Endothelial cell of umbilical vein (primary cell): Measurements from ENCODE around the gene FRS2. TPM values are rescaled to one million over a fixed set of nuclear protein-coding genes. Genes with fewer than 3 reads are reported as not detected.

Experiments
- BruUV-seq: library from RNA; stranded (reverse); fragments of 400-500 nt; replicated peaks from 2 replicates; lab custom pipeline; 2021; lab: Mats Ljungman, UMichigan
- CTCF ChIA-PET: fragments of 300-600, 350-600 bp; sonication (Branson Sonifier 250); formaldehyde crosslinking; loops from one replicate; lab custom pipeline; 2021; ENCODE audit warnings: antibody characterized with exemption, inconsistent platforms; lab: Charles Lee
- POLR2A ChIA-PET: fragments of 300-600, 350-600 bp; sonication (Branson Sonifier 250); formaldehyde crosslinking; loops from one replicate; lab custom pipeline; 2021; ENCODE audit warnings: antibody characterized with exemption, inconsistent platforms; lab: Charles Lee
- DNase-seq: peaks from one replicate; pipeline ENCODE4 v3.0.0-alpha.2; 2011; ENCODE audit warnings: low read depth, low spot score
- FAIRE-seq: peaks from 2 replicates; lab custom pipeline; 2011; peaks lifted over from hg19 to GRCh38; lab: Jason Lieb, UNC
- H2AFZ ChIP-seq: 2 replicates; pipeline ENCODE4 v1.6.0; 2012; ENCODE audit warnings: low read depth, low read length, control low read depth, inconsistent platforms
- H3K27ac ChIP-seq: 2 replicates; pipeline ENCODE4 v1.5.1; 2011; ENCODE audit warnings: low read depth, mild to moderate bottlenecking, control low read depth, low read length, moderate library complexity; ENCODE audit not compliant: insufficient read depth
- H3K27me3 ChIP-seq, 2 experiments: 2 replicates each; pipeline versions ENCODE4 v1.6.0 to v1.6.1; 2011; ENCODE audit warnings: low read length in 2 of 2, mixed read lengths in 1 of 2; ENCODE audit not compliant: control insufficient read depth in 2 of 2, insufficient read depth in 2 of 2
- H3K36me3 ChIP-seq, 2 experiments: 2 replicates in 1 of 2; 3 replicates in 1 of 2; pipeline ENCODE4 v1.5.1; 2011; ENCODE audit warnings: low read length in 2 of 2, mild to moderate bottlenecking in 1 of 2, moderate library complexity in 1 of 2; ENCODE audit not compliant: control insufficient read depth in 2 of 2, insufficient read depth in 2 of 2; ENCODE audit errors: extremely low read depth in 1 of 2
- H3K4me1 ChIP-seq: 3 replicates; pipeline ENCODE4 v1.5.1; 2011; ENCODE audit warnings: mild to moderate bottlenecking, low read length; ENCODE audit not compliant: control insufficient read depth, insufficient read depth; ENCODE audit errors: extremely low read depth
- H3K4me2 ChIP-seq: 2 replicates; pipeline ENCODE4 v1.6.1; 2011; ENCODE audit warnings: low read length, control low read depth, mixed read lengths; ENCODE audit not compliant: insufficient read depth
- H3K4me3 ChIP-seq, 3 experiments: fragments of 200-600 bp in 1 of 3; sonication (generic), shearing (Covaris generic) in 1 of 3; replicated peaks in 1 of 3; 2 replicates each; pipeline ENCODE4 v1.5.1; 2011 to 2016; ENCODE audit warnings: control low read depth in 3 of 3, low read length in 3 of 3, mild to moderate bottlenecking in 2 of 3, inconsistent platforms in 1 of 3, low read depth in 1 of 3, moderate library complexity in 1 of 3; ENCODE audit not compliant: insufficient read depth in 1 of 3
- H3K79me2 ChIP-seq: 2 replicates; pipeline ENCODE4 v1.6.0; 2012; ENCODE audit warnings: low read length, inconsistent platforms; ENCODE audit not compliant: control insufficient read depth, insufficient read depth
- H3K9ac ChIP-seq: replicated peaks from 2 replicates; pipeline ENCODE3; 2011; ENCODE audit warnings: low read length, control low read depth; ENCODE audit not compliant: insufficient read depth; ENCODE audit errors: extremely low read depth
- H3K9me1 ChIP-seq: replicated peaks from 3 replicates; pipeline ENCODE4 v1.6.0; 2011; ENCODE audit warnings: mild to moderate bottlenecking, low read length; ENCODE audit not compliant: control insufficient read depth, insufficient read depth; ENCODE audit errors: extremely low read depth
- H3K9me3 ChIP-seq: replicated peaks from 2 replicates; pipeline ENCODE4 v1.5.1; 2012; ENCODE audit warnings: low read length, inconsistent platforms; ENCODE audit not compliant: control insufficient read depth, insufficient read depth
- H4K20me1 ChIP-seq: replicated peaks from 2 replicates; pipeline ENCODE3; 2011; ENCODE audit warnings: mild to moderate bottlenecking, low read length; ENCODE audit not compliant: control insufficient read depth, insufficient read depth; ENCODE audit errors: extremely low read depth
- CTCF ChIP-seq, 2 donors: IDR thresholded peaks; 1 replicate in 1 of 2; 2 replicates in 1 of 2; pipeline ENCODE4 v1.5.1; 2011; ENCODE audit warnings: low read length in 2 of 2, mild to moderate bottlenecking in 2 of 2, moderate library complexity in 2 of 2, control low read depth in 1 of 2, inconsistent platforms in 1 of 2, low read depth in 1 of 2; ENCODE audit not compliant: insufficient read depth in 1 of 2; ENCODE audit errors: extremely low read depth in 1 of 2
- EZH2 ChIP-seq: IDR thresholded peaks from 2 replicates; pipeline ENCODE4 v1.6.1; 2012; ENCODE audit warnings: borderline replicate concordance, low read depth, mild to moderate bottlenecking, moderate library complexity, low read length, inconsistent platforms; ENCODE audit not compliant: severe bottlenecking
- FOS ChIP-seq: IDR thresholded peaks from 2 replicates; pipeline ENCODE4 v1.6.1; 2011; ENCODE audit warnings: mild to moderate bottlenecking, low read length, moderate library complexity, borderline replicate concordance; ENCODE audit not compliant: insufficient read depth
- GATA2 ChIP-seq: IDR thresholded peaks from 2 replicates; pipeline ENCODE4 v1.7.0; 2011; ENCODE audit warnings: low read depth, mild to moderate bottlenecking, moderate library complexity, mixed read lengths, low read length; ENCODE audit not compliant: insufficient read length, insufficient read depth
- JUN ChIP-seq: IDR thresholded peaks from 2 replicates; pipeline ENCODE4 v1.6.1; 2011; ENCODE audit warnings: borderline replicate concordance, low read depth; ENCODE audit not compliant: insufficient read length, insufficient read depth
- MAX ChIP-seq: IDR thresholded peaks from 2 replicates; pipeline ENCODE4 v1.6.1; 2011; ENCODE audit not compliant: insufficient read depth, insufficient read length
- MYC ChIP-seq: IDR thresholded peaks from one replicate; pipeline ENCODE4 v1.6.1; 2011; ENCODE audit warnings: mild to moderate bottlenecking, low read depth, low read length
- POLR2A ChIP-seq: IDR thresholded peaks from 2 replicates; pipeline ENCODE4 v1.6.1; 2012; ENCODE audit warnings: low read depth, mild to moderate bottlenecking, control low read depth, low read length
- POLR2AphosphoS5 ChIP-seq: IDR thresholded peaks from 2 replicates; pipeline ENCODE4 v1.6.1; 2012; ENCODE audit warnings: low read depth, mild to moderate bottlenecking, control low read depth, low read length, moderate library complexity; ENCODE audit not compliant: insufficient read depth
- dilution Hi-C: fragments of 300-500 bp; cut with MboI; formaldehyde crosslinking; loops from one replicate; pipeline ENCODE4 v1.15.0; 2019; ENCODE audit warnings: low sequenced_read_pairs; ENCODE audit not compliant: extremely low pct_ligation_motif_present
- intact Hi-C: fragments of 100-400 bp; cut with micrococcal nuclease; formaldehyde crosslinking; loops from one replicate; pipeline ENCODE4 v1.10.0; 2022
- polyA plus RNA-seq, 4 experiments: library from polyadenylated mRNA; depleted of rRNA in 3 of 4; stranded (reverse) in 3 of 4; unstranded in 1 of 4; fragments of >200 nt; gene quantifications; 2 replicates each; pipeline versions ENCODE4 v1.2.1 to v1.2.3, GENCODE V29; 2011 to 2012; ENCODE audit warnings: missing spikeins in 1 of 4
- total RNA-seq: library from RNA; stranded (reverse); gene quantifications from 2 replicates; pipeline ENCODE4 v1.2.3, GENCODE V29; 2021

FRS2 gene
- total and polyA plus RNA-seq, 2 donors (not counting 3 experiments of a cell fraction or from before 2014, with no cell fraction given): 6.3 to 15.5 TPM

- H3K79me2 ChIP-seq: no peaks in the 10 kb centered on the region
- no peaks in the 10 kb centered on the region for H3K9me3 ChIP-seq
- H2AFZ ChIP-seq: no peak overlapping the region
- H3K27ac ChIP-seq: no peak overlapping the region
- intact Hi-C loops: no loop called here
- no peak for DNase-seq
- dilution Hi-C loops: no loop called here
- no peaks in the 10 kb centered on the region for H3K36me3 ChIP-seq
- H3K4me2 ChIP-seq: no peak overlapping the region
- no peak overlapping the region for H3K9ac ChIP-seq
- no peak overlapping the region for H3K4me3 ChIP-seq
- no peak for FAIRE-seq
- CTCF ChIA-PET: no interaction called here
- H3K27me3 ChIP-seq: no peaks in the 10 kb centered on the region
- H4K20me1 ChIP-seq: no peaks in the 10 kb centered on the region
- no peak for TF ChIP-seq MAX
- TF ChIP-seq MYC: no peak
- no peak for TF ChIP-seq GATA2
- no peak for TF ChIP-seq EZH2
- TF ChIP-seq FOS: no peak
- no peak for TF ChIP-seq POLR2AphosphoS5
- no peak for TF ChIP-seq POLR2A
- no peak for TF ChIP-seq JUN
- TF ChIP-seq CTCF (IDR thresholded peaks at IDR 0.05; ENCODE audit: extremely low read depth in 1 of 2, insufficient read depth in 1 of 2, low read depth in 1 of 2, low read length in 2 of 2): no peak
- H3K4me1 ChIP-seq: no peaks in the 10 kb centered on the region
- no TSS peak for BruUV-seq
- POLR2A ChIA-PET: no interaction called here
- no peaks in the 10 kb centered on the region for H3K9me1 ChIP-seq
These were observed 36.5 kb upstream of the FRS2 start for GRCh38 chr12:69433653-69434052.
